CD4-positive, alpha-beta T cell treated with Interleukin-2 at 100 ng/mL for 4 hours (primary cell): ENCODE results near the gene UGT2B17.
"Not testable (repeated sequence)": the region's sequence is repeated elsewhere in the genome, so short reads cannot be mapped to it uniquely, and the experiment has no call there.

Source experiments
- DNase-seq: peaks from one replicate; pipeline ENCODE4 v3.0.0-alpha.2; 2020; ENCODE audit warnings: low spot score

The UGT2B17 gene

GRCh38 chr4:68569036-68569435 is 7.1 kb downstream of the UGT2B17 start:
- DNase-seq, result not testable (repeated sequence)

DNA sequence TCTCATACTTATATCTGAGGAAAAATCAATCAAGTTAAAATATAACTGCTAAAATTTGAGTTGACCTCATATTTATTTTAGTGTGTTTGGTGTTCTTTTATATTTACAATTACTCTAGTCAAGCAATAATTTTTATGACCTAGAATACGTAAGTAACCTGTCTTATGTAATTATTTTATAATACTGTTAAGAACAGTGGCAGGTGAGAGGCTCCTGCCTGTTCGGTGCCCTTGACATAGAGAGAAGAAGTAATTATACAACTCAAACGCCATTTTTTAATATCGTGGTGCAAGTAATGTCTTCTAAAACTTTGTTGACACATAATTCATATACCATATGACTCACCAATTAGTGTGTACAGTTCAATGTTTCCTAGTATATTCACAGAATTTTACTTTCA is 7.6 kb downstream of the UGT2B17 start:
- DNase-seq, result not testable (repeated sequence)

DNA sequence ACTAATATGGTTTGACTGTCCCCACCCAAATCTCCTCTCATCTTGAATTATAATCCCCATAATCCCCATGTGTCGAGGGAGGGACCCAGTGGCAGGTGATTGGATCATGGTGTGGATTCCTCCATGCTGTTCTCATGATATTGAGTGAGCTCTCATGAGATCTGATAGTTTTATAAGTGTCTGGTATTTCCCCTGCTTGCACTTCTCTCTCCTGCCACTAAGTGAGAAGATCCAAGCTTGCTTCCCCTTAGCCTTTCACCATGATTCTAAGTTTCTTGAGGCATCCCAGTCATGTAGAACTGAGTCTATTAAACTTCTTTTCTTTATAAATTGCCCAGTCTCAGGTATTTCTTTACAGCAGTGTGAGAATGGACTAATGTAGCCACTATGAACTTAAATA is 9.8 kb downstream of the UGT2B17 start:
- not testable (repeated sequence) for DNase-seq

DNA sequence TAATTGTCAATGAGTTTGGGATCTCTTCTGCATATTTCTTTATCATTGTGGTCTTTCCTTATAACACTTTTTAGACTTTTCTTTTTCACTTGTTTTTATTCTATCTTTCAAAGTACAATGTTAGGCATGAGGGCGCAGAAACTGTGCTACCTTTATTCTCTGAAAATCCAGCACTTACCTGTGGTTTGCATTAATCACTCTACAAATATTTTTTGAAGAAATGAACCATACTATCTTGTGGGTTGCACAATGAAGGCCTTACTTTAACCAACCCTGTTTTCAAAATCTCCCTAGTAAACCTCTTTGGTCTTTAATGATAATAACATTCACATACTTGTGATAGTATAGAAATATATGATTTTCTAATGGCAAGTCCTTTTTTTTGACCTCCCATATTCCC is 11.0 kb downstream of the UGT2B17 start:
- not testable (repeated sequence) for DNase-seq

- DNase-seq, result not testable (repeated sequence)
These were observed 15.6 kb downstream of the UGT2B17 start for GRCh38 chr4:68560364-68561070.

GRCh38 chr4:68553830-68554229 is 22.3 kb downstream of the UGT2B17 start:
- DNase-seq, result not testable (repeated sequence)

DNA sequence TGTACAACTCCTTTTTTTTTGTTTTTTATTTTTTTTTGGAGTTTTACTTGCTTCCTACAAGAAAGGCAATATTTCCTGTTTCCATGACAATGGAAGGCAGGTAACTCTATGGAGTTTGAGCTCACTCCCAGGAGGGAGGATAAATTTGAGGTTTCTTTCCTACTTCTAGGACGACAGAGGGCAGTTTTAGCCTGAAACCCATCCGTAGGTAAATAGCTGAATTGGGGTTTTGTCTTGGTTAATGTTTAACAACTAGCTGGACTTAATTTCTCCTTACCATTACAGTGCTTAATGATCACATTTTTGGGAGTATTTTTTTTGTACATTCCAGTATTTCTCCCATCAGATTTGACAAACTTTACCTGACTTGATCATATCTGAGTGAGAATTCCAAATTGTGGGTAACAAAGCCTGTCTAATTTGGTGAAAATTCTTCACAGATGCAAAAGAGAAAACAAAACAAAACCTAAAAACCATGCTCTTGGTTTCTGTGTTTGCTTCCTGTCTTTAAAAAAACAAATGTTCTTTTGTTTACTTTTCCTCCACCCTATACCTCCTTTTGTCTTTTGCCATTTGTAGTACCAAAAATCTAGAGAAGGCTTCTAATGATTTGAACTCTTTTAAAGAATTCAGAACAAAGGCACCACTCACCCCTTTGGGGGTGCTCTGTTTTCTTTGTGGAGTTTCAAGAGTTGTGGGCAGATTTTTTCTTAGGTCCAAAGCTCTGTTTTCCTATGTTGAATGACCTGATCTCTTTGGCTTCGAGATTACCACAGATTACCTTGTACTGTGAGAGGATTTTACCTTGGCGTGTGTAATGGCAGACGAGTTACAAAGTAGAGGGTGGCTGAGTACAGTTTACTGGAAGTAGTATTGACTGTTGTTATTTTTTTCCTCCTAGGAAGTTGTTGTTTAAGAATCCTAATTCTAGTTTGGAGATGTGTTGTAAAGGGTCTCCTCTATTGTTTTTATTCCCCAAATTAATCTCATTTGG is 23.0 kb downstream of the UGT2B17 start:
- not testable (repeated sequence) for DNase-seq

- DNase-seq, result not testable (repeated sequence)
These were observed 33.4 kb downstream of the UGT2B17 start for GRCh38 chr4:68542742-68543141.

DNA sequence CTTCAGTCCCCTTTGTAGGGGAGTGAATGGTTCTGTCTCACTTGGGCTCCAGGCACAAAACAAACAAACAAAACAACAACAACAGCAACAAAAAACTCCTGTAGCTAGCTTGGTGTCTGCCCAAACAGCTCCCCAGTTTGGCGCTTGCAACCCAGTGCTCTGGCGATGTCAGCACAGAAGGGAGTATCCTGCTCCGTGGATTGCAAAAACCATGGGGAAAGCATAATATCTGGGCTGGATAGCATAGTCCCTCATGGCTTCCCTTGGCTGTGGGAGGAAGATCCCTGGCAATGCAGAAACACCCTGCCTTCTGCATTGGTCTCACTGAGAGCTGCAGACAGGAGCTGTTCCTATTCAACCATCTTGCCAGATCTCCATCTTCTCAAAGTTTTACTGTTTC is 39.7 kb downstream of the UGT2B17 start:
- DNase-seq, result no peak

- no peak for DNase-seq
These were observed 40.1 kb downstream of the UGT2B17 start for GRCh38 chr4:68535974-68536373.

- DNase-seq, result not testable (repeated sequence)
These were observed 53.9 kb downstream of the UGT2B17 start for GRCh38 chr4:68522232-68522631.

- DNase-seq, result no peak
These were observed 55.1 kb downstream of the UGT2B17 start for GRCh38 chr4:68520985-68521384.

DNA sequence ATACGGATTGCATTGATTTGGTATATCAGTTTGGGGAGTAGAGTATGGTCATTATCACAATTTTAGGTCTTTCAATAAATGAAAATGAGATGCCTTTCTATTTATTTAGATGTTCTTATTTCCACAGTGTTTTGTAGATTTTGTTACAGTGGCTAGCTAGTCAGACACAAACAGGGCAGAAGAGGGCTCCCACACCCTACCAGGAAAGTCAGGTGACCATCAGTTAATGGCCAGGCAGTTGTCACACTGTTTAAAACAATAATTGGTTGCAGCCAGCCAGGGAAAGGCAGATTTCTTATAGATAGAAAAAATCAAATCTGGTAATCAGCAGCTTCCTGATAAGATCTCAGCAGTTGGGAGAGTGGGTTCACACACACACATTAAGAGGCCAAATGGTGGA is 57.2 kb downstream of the UGT2B17 start:
- no peak for DNase-seq

- DNase-seq, result peak; percentile 1
These were observed 70.7 kb downstream of the UGT2B17 start for GRCh38 chr4:68505452-68505851.

- peak; percentile 20 for DNase-seq
These were observed 71.3 kb downstream of the UGT2B17 start for GRCh38 chr4:68504836-68505235.

DNA sequence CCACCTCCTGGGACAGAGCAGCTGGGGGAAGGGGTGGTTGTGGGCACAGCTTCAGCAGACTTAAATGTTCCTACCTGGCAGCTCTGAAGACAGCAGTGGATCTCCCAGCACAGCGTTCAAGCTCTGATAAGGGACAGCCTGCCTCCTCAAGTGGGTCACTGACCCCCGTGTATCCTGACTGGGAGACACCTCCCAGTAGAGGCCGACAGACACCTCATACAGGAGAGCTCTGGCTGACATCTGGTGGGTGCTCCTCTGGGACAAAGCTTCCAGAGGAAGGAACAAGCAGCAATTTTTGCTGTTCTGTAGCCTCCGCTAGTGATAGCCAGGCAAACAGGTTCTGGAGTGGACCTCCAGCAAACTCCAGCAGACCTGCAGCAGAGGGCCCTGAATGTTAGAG is 72.7 kb downstream of the UGT2B17 start:
- not testable (repeated sequence) for DNase-seq

DNA sequence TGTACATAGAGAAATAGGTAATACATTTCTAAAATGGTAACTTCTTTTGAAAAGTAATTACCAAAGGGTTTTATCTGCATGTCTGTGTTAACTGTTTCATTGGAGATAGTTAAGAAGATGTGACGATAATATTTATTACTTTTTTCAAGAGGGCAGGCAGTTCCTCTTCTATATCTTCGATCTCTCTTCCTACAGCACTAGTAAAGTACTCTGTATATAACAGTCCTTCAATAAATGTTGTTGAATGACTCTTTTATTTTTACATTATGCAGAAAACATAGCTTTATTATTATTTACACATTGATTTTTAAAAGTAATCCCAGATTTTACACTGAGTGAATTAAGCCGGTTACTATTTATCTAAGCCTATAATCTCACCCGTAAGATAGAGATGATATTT is 77.1 kb downstream of the UGT2B17 start:
- no peak for DNase-seq

- peak; percentile 72 for DNase-seq
These were observed 77.6 kb downstream of the UGT2B17 start for GRCh38 chr4:68498413-68499007.

DNA sequence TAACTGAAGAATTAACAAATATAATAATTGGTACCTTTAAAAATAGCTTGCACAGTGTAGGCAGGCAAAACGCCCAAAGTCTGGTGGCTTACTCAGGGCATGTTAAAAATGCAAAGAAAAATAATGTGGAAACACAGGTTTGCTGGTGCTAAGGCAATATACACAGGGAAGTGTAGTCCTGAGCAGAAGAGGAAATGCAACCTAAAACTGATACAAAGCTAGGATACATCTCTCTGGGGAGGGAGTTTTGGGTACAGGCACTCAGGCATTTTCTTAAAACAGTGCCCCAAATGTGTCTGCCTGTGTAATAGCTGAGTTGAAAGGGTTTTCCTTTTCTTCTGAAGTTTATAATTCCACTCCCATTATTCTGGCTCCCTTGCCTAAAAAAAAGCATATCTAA is 81.4 kb downstream of the UGT2B17 start:
- DNase-seq, result no peak

DNA sequence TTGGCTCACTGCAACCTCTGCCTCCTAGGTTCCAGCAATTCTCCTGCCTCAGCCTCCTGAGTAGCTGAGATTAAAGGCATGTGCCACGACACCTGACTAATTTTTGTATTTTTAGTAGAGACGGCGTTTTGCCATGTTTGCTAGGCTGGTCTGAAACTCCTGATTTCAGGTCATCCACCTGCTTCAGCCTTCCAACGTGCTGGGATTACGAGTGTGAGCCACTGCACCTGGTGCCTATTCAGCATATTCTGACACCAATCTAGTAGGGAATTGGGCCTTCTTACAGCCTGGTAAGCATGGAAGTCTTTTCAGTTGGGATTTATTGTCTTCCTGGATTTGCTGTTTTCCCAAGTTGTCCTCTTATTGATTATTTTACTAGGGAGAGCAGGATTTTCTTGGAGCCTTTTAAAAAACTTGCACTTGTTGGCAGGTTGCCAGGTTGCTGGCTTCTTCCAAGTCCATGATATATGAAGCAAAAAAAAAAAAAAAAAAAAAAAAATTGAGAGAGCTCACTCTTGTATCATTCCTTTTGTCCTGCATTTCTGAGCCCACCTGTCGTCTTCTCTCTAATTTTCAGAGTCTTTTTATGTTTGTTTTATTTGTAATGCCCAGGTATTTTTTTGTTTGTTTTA is 85.2 kb downstream of the UGT2B17 start:
- DNase-seq, result no peak

GRCh38 chr4:68489338-68489737 is 86.8 kb downstream of the UGT2B17 start:
- no peak for DNase-seq
